Measurements from ENCODE around the gene CD38.
A peak's percentile ranks its signal among the peaks of the same experiment; 100 is the strongest.
"Not testable (repeated sequence)": the region's sequence is repeated elsewhere in the genome, so short reads cannot be mapped to it uniquely, and the experiment has no call there.

Gene CD38

GRCh38 chr4:15778289-15779241 lies at the start of gene CD38:
Gene CD38 (plus strand): TSS chr4:15778328. CDS start chr4:15778415, 87 bp downstream.
- Histone ChIP-seq H3K4me3 (ENCODE audit: low read depth, low read length) (peak within 1 kb of the TSS; percentile 49), H2AFZ (peak within 1 kb of the TSS; percentile 69), H3K36me3 (ENCODE audit: control insufficient read depth, insufficient read depth, low read length) (no peaks in the 10 kb centered on the region), H3K4me2 (ENCODE audit: low read length) (peak within 1 kb of the TSS; percentile 72), H3K4me1 (no peaks in the 10 kb centered on the region), H3K9ac (no peak within 1 kb of the TSS), H3K27me3 (ENCODE audit: control insufficient read depth, insufficient read depth, low read length) (no peaks in the 10 kb centered on the region), H3K27ac (no peak within 1 kb of the TSS), H3K79me2 (no peaks in the 10 kb centered on the region), H3K9me3 (ENCODE audit: control insufficient read depth, low read length) (no peaks in the 10 kb centered on the region)
- TF ChIP-seq CTCF (IDR thresholded peaks at IDR 0.05), result no peak

- H3K27ac ChIP-seq, result no peak overlapping the region
- H3K36me3 ChIP-seq (ENCODE audit: control insufficient read depth, insufficient read depth, low read length), result no peaks in the 10 kb centered on the region
- no peak overlapping the region for H3K4me2 ChIP-seq (ENCODE audit: low read length)
- no peaks in the 10 kb centered on the region for H3K79me2 ChIP-seq
- peak; percentile 66 for TF ChIP-seq CTCF (IDR thresholded peaks at IDR 0.05)
- no peak overlapping the region for H3K4me3 ChIP-seq (ENCODE audit: low read depth, low read length)
- H2AFZ ChIP-seq, result no peak overlapping the region
- H3K9ac ChIP-seq, result no peak overlapping the region
- no peaks in the 10 kb centered on the region for H3K27me3 ChIP-seq (ENCODE audit: control insufficient read depth, insufficient read depth, low read length)
- H3K4me1 ChIP-seq, result no peaks in the 10 kb centered on the region
- H3K9me3 ChIP-seq (ENCODE audit: control insufficient read depth, low read length), result no peaks in the 10 kb centered on the region
Observed at GRCh38 chr4:15729910-15730533, 48.1 kb upstream of the CD38 start.

GRCh38 chr4:15733061-15733460 lies 45.1 kb upstream of the CD38 start:
- not testable (repeated sequence) for H3K4me3 ChIP-seq (ENCODE audit: low read depth, low read length)

GRCh38 chr4:15735536-15735935 lies 42.6 kb upstream of the CD38 start:
- H3K4me2 ChIP-seq (ENCODE audit: low read length), result no peak overlapping the region
- TF ChIP-seq CTCF (IDR thresholded peaks at IDR 0.05), result no peak
- no peaks in the 10 kb centered on the region for H3K79me2 ChIP-seq
- no peak overlapping the region for H3K4me3 ChIP-seq (ENCODE audit: low read depth, low read length)
- no peaks in the 10 kb centered on the region for H3K4me1 ChIP-seq
- no peak overlapping the region for H2AFZ ChIP-seq
- H3K9me3 ChIP-seq (ENCODE audit: control insufficient read depth, low read length), result no peaks in the 10 kb centered on the region
- H3K36me3 ChIP-seq (ENCODE audit: control insufficient read depth, insufficient read depth, low read length), result no peaks in the 10 kb centered on the region
- no peak overlapping the region for H3K9ac ChIP-seq
- H3K27me3 ChIP-seq (ENCODE audit: control insufficient read depth, insufficient read depth, low read length), result no peaks in the 10 kb centered on the region
- no peak overlapping the region for H3K27ac ChIP-seq

More at GRCh38 chr4:15733061-15733460, 45.1 kb upstream of the CD38 start:
- H2AFZ ChIP-seq; H3K79me2 ChIP-seq; H3K36me3 ChIP-seq (ENCODE audit: control insufficient read depth, insufficient read depth, low read length); H3K27ac ChIP-seq; H3K9me3 ChIP-seq (ENCODE audit: control insufficient read depth, low read length); H3K4me1 ChIP-seq; H3K27me3 ChIP-seq (ENCODE audit: control insufficient read depth, insufficient read depth, low read length); H3K4me2 ChIP-seq (ENCODE audit: low read length); H3K9ac ChIP-seq: not testable (repeated sequence)

- Histone ChIP-seq H3K27ac (no peak overlapping the region), H3K4me1 (no peaks in the 10 kb centered on the region), H3K9ac (no peak overlapping the region), H3K36me3 (ENCODE audit: control insufficient read depth, insufficient read depth, low read length) (no peaks in the 10 kb centered on the region), H3K79me2 (no peaks in the 10 kb centered on the region), H3K4me2 (ENCODE audit: low read length) (no peak overlapping the region), H3K4me3 (ENCODE audit: low read depth, low read length) (no peak overlapping the region), H2AFZ (no peak overlapping the region), H3K27me3 (ENCODE audit: control insufficient read depth, insufficient read depth, low read length) (no peaks in the 10 kb centered on the region), H3K9me3 (ENCODE audit: control insufficient read depth, low read length) (no peaks in the 10 kb centered on the region)
- no peak for TF ChIP-seq CTCF (IDR thresholded peaks at IDR 0.05)
Observed at GRCh38 chr4:15736514-15737050, 41.5 kb upstream of the CD38 start.

Data from parathyroid adenoma (tissue), 2 donors.